K562 (cell line): ENCODE results near the gene RPL7A. TPM values are rescaled to one million over a fixed set of nuclear protein-coding genes. Genes with fewer than 3 reads are reported as not detected.

Experiments used
- ATAC-seq: fragments of 200-7000 bp; cut with Tn5 transposase; 3 replicates; pipeline ENCODE4 v1.9.1; 2020; ENCODE audit warnings: moderate library complexity
- Bru-seq: library from RNA; stranded (reverse); fragments of 400-500 nt; gene quantifications from one replicate; lab custom pipeline; 2021; lab: Mats Ljungman, UMichigan
- BruChase-seq, 2 experiments: library from RNA; stranded (reverse); fragments of 400-500 nt; gene quantifications; one replicate each; lab custom pipeline; 2021; lab: Mats Ljungman, UMichigan
- BruUV-seq: library from RNA; stranded (reverse); fragments of 400-500 nt; replicated peaks from 2 replicates; lab custom pipeline; 2021; lab: Mats Ljungman, UMichigan
- CTCF ChIA-PET: fragments of 300-600 bp; formaldehyde crosslinking; extraction: SDS; loops from one replicate; lab custom pipeline; 2021; ENCODE audit warnings: low intra/inter-chr PET ratio; lab: Yijun Ruan, JAX
- POLR2A ChIA-PET: fragments of 300-600, 350-650 bp; sonication (Branson Sonifier 250); formaldehyde crosslinking; extraction: SDS; loops from one replicate; lab custom pipeline; 2021; ENCODE audit warnings: antibody characterized with exemption, inconsistent platforms; lab: Yijun Ruan, JAX
- DNase-seq, 4 experiments: peaks; one replicate each; pipeline versions ENCODE4 v3.0.0 to v3.0.0-alpha.2; 2011 to 2018; ENCODE audit warnings: low spot score in 3 of 4, mixed read lengths in 3 of 4; ENCODE audit errors: extremely low read depth in 1 of 4
- FAIRE-seq: peaks from 2 replicates; lab custom pipeline; 2011; peaks lifted over from hg19 to GRCh38; lab: Jason Lieb, UNC
- H2AFZ ChIP-seq: 2 replicates; pipeline ENCODE4 v1.6.0; 2011; ENCODE audit warnings: low read depth, low read length, control low read depth, inconsistent platforms
- H3K27ac ChIP-seq: fragments of 200-600 bp; 3 replicates; pipeline ENCODE4 v1.8.0; 2011; ENCODE audit warnings: low read depth, mild to moderate bottlenecking, control low read depth, inconsistent platforms, low read length, moderate library complexity, mixed read lengths; ENCODE audit errors: extremely low read depth
- H3K27me3 ChIP-seq, 2 experiments: fragments of 300-600 bp in 1 of 2; 2 replicates in 1 of 2; 3 replicates in 1 of 2; pipeline versions ENCODE4 v1.6.0 to v1.8.0; 2011; ENCODE audit warnings: inconsistent platforms in 2 of 2, low read length in 2 of 2, mild to moderate bottlenecking in 1 of 2, mixed read lengths in 1 of 2, moderate library complexity in 1 of 2; ENCODE audit not compliant: control insufficient read depth in 2 of 2, insufficient read depth in 2 of 2
- H3K36me3 ChIP-seq: fragments of 300-600 bp; 3 replicates; pipeline ENCODE4 v1.8.0; 2011; ENCODE audit warnings: mild to moderate bottlenecking, low read length, inconsistent platforms; ENCODE audit not compliant: control insufficient read depth, insufficient read depth
- H3K4me1 ChIP-seq, 2 experiments: fragments of 200-600 bp in 1 of 2; replicated peaks in 1 of 2; 2 replicates in 1 of 2; 3 replicates in 1 of 2; pipeline versions ENCODE4 v1.5.1 to v1.8.0; 2011; ENCODE audit warnings: inconsistent platforms in 2 of 2, low read length in 2 of 2, mild to moderate bottlenecking in 1 of 2, mixed read lengths in 1 of 2, moderate library complexity in 1 of 2; ENCODE audit not compliant: control insufficient read depth in 2 of 2, insufficient read depth in 2 of 2
- H3K4me2 ChIP-seq: 2 replicates; pipeline ENCODE4 v1.6.1; 2011; ENCODE audit warnings: low read length, control low read depth, inconsistent platforms, mixed read lengths; ENCODE audit not compliant: insufficient read depth
- H3K4me3 ChIP-seq: fragments of 200-600 bp; sonication (generic), shearing (Covaris generic); 2 replicates; pipeline ENCODE4 v1.5.1; 2016; ENCODE audit warnings: control low read depth, inconsistent platforms
- H3K79me2 ChIP-seq: fragments of 200-600 bp; 3 replicates; pipeline ENCODE4 v1.8.0; 2011; ENCODE audit warnings: low read length, inconsistent platforms; ENCODE audit not compliant: control insufficient read depth, insufficient read depth
- H3K9ac ChIP-seq, 2 experiments: 2 replicates each; pipeline versions ENCODE4 v1.6.0 to v1.6.1; 2011; ENCODE audit warnings: low read depth in 2 of 2, low read length in 2 of 2, control low read depth in 1 of 2, inconsistent platforms in 1 of 2, mild to moderate bottlenecking in 1 of 2, mixed read lengths in 1 of 2; ENCODE audit not compliant: insufficient read depth in 1 of 2
- H3K9me1 ChIP-seq: one replicate; pipeline ENCODE4 v1.6.0; 2011; ENCODE audit warnings: inconsistent platforms, mild to moderate bottlenecking, low read length, moderate library complexity; ENCODE audit not compliant: control insufficient read depth, insufficient read depth
- H3K9me3 ChIP-seq: replicated peaks from 2 replicates; pipeline ENCODE4 v1.5.1; 2011; ENCODE audit warnings: low read depth, low read length, inconsistent platforms; ENCODE audit not compliant: control insufficient read depth, insufficient read depth
- H4K20me1 ChIP-seq: replicated peaks from 2 replicates; pipeline ENCODE4 v1.6.1; 2011; ENCODE audit warnings: low read length, inconsistent platforms, mixed read lengths; ENCODE audit not compliant: control insufficient read depth, insufficient read depth
- CREB3L1 ChIP-seq: fragments of 450-650 bp; IDR thresholded peaks from 2 replicates; pipeline ENCODE4 v1.6.1; 2014; ENCODE audit warnings: low read depth, mild to moderate bottlenecking, moderate library complexity, borderline replicate concordance
- HDAC6 ChIP-seq: IDR thresholded peaks from 2 replicates; pipeline ENCODE4 v1.6.1; 2012; ENCODE audit warnings: low read depth, mild to moderate bottlenecking, control low read depth, inconsistent platforms, low read length, moderate library complexity
- HEY1 ChIP-seq: fragments of 250-450 bp; sonication (Bioruptor Pico); IDR thresholded peaks from 2 replicates; pipeline ENCODE4 v1.5.0; 2020; ENCODE audit warnings: mild to moderate bottlenecking, moderate library complexity, borderline replicate concordance
- MED1 ChIP-seq: sonication (generic); formaldehyde crosslinking; IDR thresholded peaks from 2 replicates; pipeline ENCODE4 v1.8.1; 2023; ENCODE audit warnings: missing genetic modification reagents, borderline replicate concordance
- NFXL1 ChIP-seq: fragments of 450-650 bp; formaldehyde crosslinking; IDR thresholded peaks from 2 replicates; pipeline ENCODE4 v1.4.0; 2021; ENCODE audit warnings: mild to moderate bottlenecking
- TCF15 ChIP-seq: fragments of 250-450 bp; sonication (Bioruptor Pico); IDR thresholded peaks from 2 replicates; pipeline ENCODE4 v1.8.0; 2022; ENCODE audit warnings: moderate library complexity, mild to moderate bottlenecking, inconsistent platforms
- TEAD1 ChIP-seq, 2 experiments: fragments of 450-650 bp in 1 of 2; sonication (generic) in 1 of 2; formaldehyde crosslinking; IDR thresholded peaks; 2 replicates each; pipeline versions ENCODE4 v1.4.0 to v1.8.0; 2020 to 2022; ENCODE audit warnings: mild to moderate bottlenecking in 2 of 2, missing genetic modification reagents in 1 of 2
- WGBS: fragments of 100-300 bp; shearing (Covaris generic); methylation state at CpG from one replicate; pipeline ENCODE4 v1.1.6; 2016; ENCODE audit warnings: low coverage, mixed read lengths; ENCODE audit not compliant: insufficient coverage; ENCODE audit errors: missing lambda C conversion rate; 5-methylcytosine and 5-hydroxymethylcytosine counted together
- in situ Hi-C: fragments of 300-500 bp; cut with MboI; formaldehyde crosslinking; loops from 4 replicates; pipeline ENCODE4 v1.15.0; 2018; ENCODE audit warnings: inconsistent platforms, mixed read lengths
- intact Hi-C: fragments of 100-400 bp; cut with micrococcal nuclease; formaldehyde crosslinking; loops from 2 replicates; pipeline ENCODE4 v1.14.2; 2022
- long read RNA-seq, 3 experiments: library from polyadenylated mRNA in 2 of 3; library from RNA in 1 of 3; unstranded in 2 of 3; stranded (forward) in 1 of 3; transcript quantifications; one replicate each; pipeline ENCODE4 v2.0.0, GENCODE V29; 2019 to 2022
- polyA minus RNA-seq, 3 experiments: library from RNA; depleted of rRNA, polyadenylated mRNA; stranded (reverse); fragments of >200 nt; gene quantifications; 2 replicates each; pipeline ENCODE4 v1.2.3, GENCODE V29; 2011
- polyA plus RNA-seq, 8 experiments: library from polyadenylated mRNA; depleted of rRNA in 4 of 8; stranded (reverse) in 5 of 8; unstranded in 3 of 8; fragments of >200 nt; fragmentation: Nextera tagmentation in 2 of 8; fragmentation: Illumina TruSeq in 1 of 8; extraction: Ambion mirVana in 2 of 8; extraction: Trizol in 1 of 8; gene quantifications; 2 replicates each; pipeline versions ENCODE4 v1.2.1 to v1.2.3, GENCODE V29; 2011 to 2014; ENCODE audit warnings: inconsistent platforms in 1 of 8, missing spikeins in 1 of 8
- total RNA-seq, 7 experiments: library from RNA; depleted of rRNA in 6 of 7; stranded (reverse); fragments of >200 nt in 6 of 7; fragmentation: Illumina TruSeq in 2 of 7; extraction: Trizol in 2 of 7; gene quantifications; 2 replicates each; pipeline versions ENCODE4 v1.2.1 to v1.2.3, GENCODE V29; 2011 to 2021; ENCODE audit warnings: low replicate concordance in 1 of 7

Gene RPL7A
- total RNA-seq (2011; cell fraction: chromatin; rRNA removed; ENCODE audit: low replicate concordance), result 435 and 818 TPM in 2 replicates
- 981 and 1,003 TPM in 2 replicates for total RNA-seq (2011; cell fraction: nucleolus; rRNA removed)
- total RNA-seq (2011; cell fraction: nucleoplasm; rRNA removed), result 983 and 1,497 TPM in 2 replicates
- total RNA-seq (2014; rRNA removed) (2,031 and 2,305 TPM in 2 replicates), total RNA-seq (2014; rRNA removed; fragmentation: Illumina TruSeq; extraction: Trizol) (2,847 and 3,141 TPM in 2 replicates), total RNA-seq (2015; rRNA removed; fragmentation: Illumina TruSeq; extraction: Trizol) (3,167 and 3,195 TPM in 2 replicates), total RNA-seq (2021) (2,893 and 3,009 TPM in 2 replicates), polyA plus RNA-seq (2011; rRNA removed) (2,555 and 3,221 TPM in 2 replicates), polyA plus RNA-seq (2014; fragmentation: Illumina TruSeq; extraction: Trizol) (3,627 and 3,760 TPM in 2 replicates), polyA plus RNA-seq (2014; fragmentation: Nextera tagmentation; extraction: Ambion mirVana) (1,000 to 10,000 TPM; 1,935 to 2,418 TPM), polyA plus RNA-seq (2014; rRNA removed) (2,051 and 2,652 TPM in 2 replicates), polyA minus RNA-seq (2011; rRNA and poly(A)+ RNA removed) (2,918 and 2,983 TPM in 2 replicates), Bru-seq, nascent RNA (percentile 100 among the genes with signal in this experiment), BruChase-seq, experiment 1, labeled RNA remaining after a 2-hour chase (percentile 100 among the genes with signal in this experiment), BruChase-seq, experiment 2, labeled RNA remaining after a 6-hour chase (percentile 100 among the genes with signal in this experiment)
- 2,594 and 3,399 TPM in 2 replicates for polyA plus RNA-seq (2011; cell fraction: cytosol; rRNA removed)
- polyA plus RNA-seq (2011; cell fraction: nucleus; rRNA removed), result 1,411 and 1,919 TPM in 2 replicates
- 2,443 and 5,674 TPM in 2 replicates for polyA plus RNA-seq (2012)
- 1,280 and 1,366 TPM in 2 replicates for polyA minus RNA-seq (2011; cell fraction: cytosol; rRNA and poly(A)+ RNA removed)
- polyA minus RNA-seq (2011; cell fraction: nucleus; rRNA and poly(A)+ RNA removed), result 400 and 734 TPM in 2 replicates
- long read RNA-seq, experiment 1, transcript RPL7A-208 (2 exons, 374 nt), result minor isoform, 10 of 1,083 reads
- long read RNA-seq, experiment 1, transcript RPL7A-202 (8 exons, 891 nt), result major isoform, 460 of 1,083 reads
- long read RNA-seq, experiment 1, transcript RPL7A-205 (8 exons, 941 nt), result minor isoform, 29 of 1,083 reads
- long read RNA-seq, experiment 1, partial matches to known transcripts, result 558 of 1,083 reads
- long read RNA-seq, experiment 1, other reads (novel, unspliced or antisense), result 25 of 1,083 reads
- long read RNA-seq, experiment 2, transcript RPL7A-202 (8 exons, 891 nt), result major isoform, 152 of 2,967 reads
- long read RNA-seq, experiment 2, transcript RPL7A-205 (8 exons, 941 nt), result minor isoform, 11 of 2,967 reads
- long read RNA-seq, experiment 2, transcript RPL7A-208 (2 exons, 374 nt), result minor isoform, 12 of 2,967 reads
- long read RNA-seq, experiment 2, partial matches to known transcripts, result 2,678 of 2,967 reads
- long read RNA-seq, experiment 2, other reads (novel, unspliced or antisense), result 112 of 2,967 reads
- long read RNA-seq, experiment 3, transcript RPL7A-205 (8 exons, 941 nt), result minor isoform, 17 of 2,304 reads
- long read RNA-seq, experiment 3, transcript RPL7A-202 (8 exons, 891 nt), result major isoform, 1,043 of 2,304 reads
- long read RNA-seq, experiment 3, partial matches to known transcripts, result 1,220 of 2,304 reads
- long read RNA-seq, experiment 3, other reads (novel, unspliced or antisense), result 23 of 2,304 reads

GRCh38 chr9:133347985-133348717 lies at the start of gene RPL7A, which contains the start of gene MED22:
RPL7A (plus strand) TSS chr9:133348218; CDS start chr9:133348244, 26 bp downstream.
MED22 (minus strand) TSS chr9:133348131; CDS start chr9:133346662, 1,469 bp downstream.
- intact Hi-C loops (no loop called here), in situ Hi-C loops (no loop called here)
- WGBS, result under 1% methylated on average over 62 of the region's 64 CpGs
- ChIA-PET POLR2A (interaction anchor here (0.6 to 3.3 kb wide), 27 partner anchors 9 to 320 kb away, joined by 3 to 31 read pairs (median 4); partner anchors contain the start of genes SLC2A6, SURF1, SURF2 and SURF6), CTCF (no interaction called here)
- Histone ChIP-seq H3K4me1 (peaks cover 16 to 31% of the 10 kb centered on the region in 2 experiments; a peak in 4 of 5 replicates), H4K20me1 (peaks cover 32% of the 10 kb centered on the region), H3K9ac (peak within 1 kb of the TSS; percentile 100), H3K4me3 (peak within 1 kb of the TSS; percentile 100), H3K4me2 (peak within 1 kb of the TSS; percentile 93), H3K9me3 (no peaks in the 10 kb centered on the region), H3K27ac (peak within 1 kb of the TSS; percentile 98), H2AFZ (peak within 1 kb of the TSS; percentile 79), H3K79me2 (peaks cover 57% of the 10 kb centered on the region), H3K36me3 (peaks cover 77% of the 10 kb centered on the region), H3K27me3 (no peaks in the 10 kb centered on the region), H3K9me1 (peaks cover 3% of the 10 kb centered on the region)
- no TSS peak for BruUV-seq
- peak; percentile 72 to 96 (median 85) for DNase-seq
- FAIRE-seq, result peak; percentile 94
- ATAC-seq, result peak; percentile 77
- TF ChIP-seq TEAD1 (CRISPR knock-in tag; IDR thresholded peaks at IDR 0.05), result peak in 1 of 2 experiments; percentile 87; a peak in 2 of 4 replicates
- TF ChIP-seq NFXL1 (CRISPR knock-in tag), result no peak
- TF ChIP-seq TCF15 (CRISPR knock-in tag), result no peak
- no peak for TF ChIP-seq HDAC6
- TF ChIP-seq CREB3L1, result peak; percentile 92
- no peak for TF ChIP-seq HEY1 (CRISPR knock-in tag)
- no peak for TF ChIP-seq MED1 (CRISPR knock-in tag)
